Activated T-cell treated with anti-CD3 and anti-CD28 coated beads, Interleukin-2, amount 50 U/mL, for 1 hour (primary cell): ENCODE data around the gene CTR9.
"Not testable (repeated sequence)": the region's sequence is repeated elsewhere in the genome, so short reads cannot be mapped to it uniquely, and the experiment has no call there.

Experiments used
- DNase-seq: peaks from one replicate; pipeline ENCODE4 v3.0.0-alpha.2; 2020

CTR9 gene

DNA sequence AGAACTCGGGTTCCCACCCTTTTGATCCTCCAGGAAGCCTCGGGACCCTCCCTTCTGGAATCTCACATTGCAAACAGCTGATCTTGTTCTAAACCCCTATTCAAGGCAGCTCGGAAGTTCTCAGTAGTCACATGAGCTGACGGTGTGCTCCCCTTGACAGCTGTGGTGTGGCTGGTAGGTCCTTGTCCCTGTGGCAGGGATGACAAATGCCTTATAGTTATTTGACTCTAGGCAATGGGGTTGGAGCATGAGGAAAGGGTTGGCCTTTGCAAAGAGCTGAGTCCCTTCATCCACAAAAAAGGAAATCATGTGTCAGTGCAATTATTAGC, 34.1 kb downstream of the CTR9 start:
- DNase-seq = no peak

DNA sequence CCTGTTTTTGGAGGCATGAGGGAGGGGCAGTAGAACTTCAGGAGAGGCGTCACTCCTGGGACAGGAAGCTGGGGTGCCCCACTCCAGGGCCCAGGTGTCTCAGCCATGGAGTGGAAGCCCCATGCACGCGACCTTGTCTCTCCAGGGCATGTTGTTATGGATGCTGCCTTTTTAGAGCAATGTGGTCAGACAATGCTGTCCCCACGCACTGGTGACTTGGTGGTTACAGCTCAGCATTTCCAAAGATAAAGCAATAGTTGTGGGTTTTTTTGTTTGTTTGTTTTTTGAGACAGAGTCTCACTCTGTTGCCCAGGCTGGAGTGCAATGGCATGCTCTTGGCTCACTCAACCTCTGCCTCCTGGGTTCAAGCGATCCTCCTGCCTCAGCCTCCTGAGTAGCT, 35.4 kb downstream of the CTR9 start:
- no peak for DNase-seq

DNA sequence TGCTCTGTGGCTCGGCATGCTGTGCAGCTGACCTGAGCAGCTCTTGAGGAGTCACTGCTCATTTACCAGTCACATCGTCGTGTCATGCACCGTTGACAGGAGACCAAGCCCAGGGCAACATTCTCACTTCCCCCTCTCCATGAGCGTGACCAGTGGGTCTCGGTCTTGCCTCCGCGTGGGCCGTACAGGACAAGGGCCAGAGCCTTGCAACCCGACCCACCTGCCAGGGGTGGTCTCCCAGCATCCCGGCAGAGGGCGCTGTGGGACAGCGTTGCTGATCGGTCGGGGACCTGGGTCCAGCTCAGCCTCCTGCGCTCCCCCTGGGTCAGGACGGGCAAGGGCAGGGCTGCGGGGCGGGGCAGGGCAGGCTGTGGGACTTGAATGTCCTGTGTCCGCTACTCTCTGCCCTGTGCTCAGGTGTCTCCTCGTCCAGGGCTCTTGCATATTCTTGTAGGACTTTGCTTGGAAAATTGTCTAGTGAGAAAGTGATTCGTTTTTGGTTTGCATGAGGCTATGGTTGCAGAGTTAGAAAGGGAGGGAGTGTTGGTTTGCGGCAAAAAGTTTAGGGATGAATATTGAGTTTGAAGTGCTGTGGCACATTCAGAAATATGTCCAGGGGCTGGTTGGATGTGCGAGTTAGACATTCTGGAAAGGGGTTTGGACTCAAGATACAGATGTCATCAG, 41.5 kb downstream of the CTR9 start:
- peak; percentile 85 for DNase-seq

DNA sequence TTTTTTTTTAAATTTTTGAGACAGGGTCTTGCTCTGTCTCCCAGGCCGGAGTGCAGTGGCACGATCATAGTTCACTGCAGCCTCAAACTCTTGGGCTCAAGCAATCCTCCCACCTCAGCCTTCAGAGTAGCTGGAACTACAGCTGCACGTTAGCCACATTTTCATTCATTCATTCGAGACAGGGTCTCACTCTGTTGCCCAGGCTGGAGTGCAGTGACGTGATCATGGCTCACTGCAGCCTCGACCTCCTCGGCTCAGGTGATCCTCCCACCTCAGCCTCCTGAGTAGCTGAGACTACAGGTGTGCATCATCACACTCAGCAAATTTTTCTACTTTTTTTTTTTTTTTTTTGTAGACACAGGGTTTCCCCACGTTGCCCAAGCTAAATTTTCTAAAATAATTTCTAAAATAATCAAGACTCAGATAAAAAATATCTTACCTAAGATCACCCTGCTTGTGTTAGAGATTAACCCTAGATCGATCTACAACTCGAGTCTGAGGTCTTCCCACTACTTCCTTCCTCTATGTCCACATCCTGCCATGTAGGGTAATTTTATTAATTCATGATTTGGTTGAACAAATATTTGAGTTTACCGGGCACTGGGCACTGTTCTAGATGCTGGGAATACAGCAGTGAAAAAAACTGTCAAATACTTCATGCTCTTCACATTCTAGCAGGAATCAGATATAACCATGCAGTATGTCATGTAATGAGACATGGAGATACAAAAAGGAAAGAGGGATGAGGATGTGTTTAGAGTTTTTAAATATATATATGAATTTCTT, 42.6 kb downstream of the CTR9 start:
- DNase-seq = no peak

DNA sequence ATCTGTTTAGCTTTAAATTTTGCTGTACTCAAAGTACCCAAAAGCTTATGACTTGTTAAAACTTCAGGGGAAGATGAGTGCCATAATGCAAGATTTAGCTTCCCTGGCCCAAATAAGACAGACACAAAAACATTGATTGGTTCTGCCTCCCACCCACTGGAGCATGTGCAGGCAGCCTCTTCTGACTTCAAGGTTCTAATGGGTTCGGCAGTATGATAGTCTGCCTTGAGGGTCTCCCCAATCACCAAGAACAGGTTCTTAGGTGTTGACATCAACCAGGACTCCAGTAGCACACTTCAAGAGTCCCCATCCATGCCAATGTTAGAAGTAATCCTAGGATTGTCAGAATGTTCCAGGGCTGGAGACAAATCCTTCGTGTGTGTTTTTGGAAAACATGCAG, 45.1 kb downstream of the CTR9 start:
- no peak for DNase-seq

DNA sequence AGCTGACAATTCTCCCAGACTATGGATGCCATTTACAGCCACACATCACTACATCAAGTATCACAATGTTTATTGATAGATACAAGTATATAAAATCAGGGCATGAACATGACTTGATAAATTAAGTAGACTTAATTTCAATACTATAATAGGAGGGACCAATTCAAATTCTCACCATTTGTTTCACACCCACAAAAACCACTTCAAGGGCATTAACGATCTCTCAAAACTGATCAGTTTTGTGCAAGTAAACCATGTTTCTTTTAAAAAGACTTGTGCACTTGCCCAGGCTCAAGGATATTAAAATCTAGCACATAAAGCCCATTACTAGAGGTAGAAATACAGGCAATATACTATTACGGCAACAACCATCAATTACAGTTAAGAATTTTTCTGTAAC, 46.0 kb downstream of the CTR9 start:
- DNase-seq = no peak

DNA sequence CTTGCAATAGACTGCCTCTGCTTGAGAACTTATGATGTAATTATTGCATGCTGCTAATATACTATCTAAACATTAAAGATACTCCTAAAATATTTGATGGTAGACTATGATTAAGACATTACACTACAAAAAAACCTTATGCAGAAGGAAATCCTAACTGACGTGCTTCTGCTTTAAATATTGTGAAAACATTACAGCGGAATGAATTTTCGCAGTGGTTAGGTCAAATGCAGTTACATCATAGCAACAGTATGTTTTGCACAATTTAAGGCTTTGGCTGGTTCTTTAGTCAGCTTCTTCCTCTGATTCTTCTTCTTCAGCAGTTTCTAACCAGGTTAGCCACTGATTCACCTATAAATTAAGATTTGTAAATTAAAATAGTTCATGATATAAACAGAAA, 46.5 kb downstream of the CTR9 start:
- no peak for DNase-seq

DNA sequence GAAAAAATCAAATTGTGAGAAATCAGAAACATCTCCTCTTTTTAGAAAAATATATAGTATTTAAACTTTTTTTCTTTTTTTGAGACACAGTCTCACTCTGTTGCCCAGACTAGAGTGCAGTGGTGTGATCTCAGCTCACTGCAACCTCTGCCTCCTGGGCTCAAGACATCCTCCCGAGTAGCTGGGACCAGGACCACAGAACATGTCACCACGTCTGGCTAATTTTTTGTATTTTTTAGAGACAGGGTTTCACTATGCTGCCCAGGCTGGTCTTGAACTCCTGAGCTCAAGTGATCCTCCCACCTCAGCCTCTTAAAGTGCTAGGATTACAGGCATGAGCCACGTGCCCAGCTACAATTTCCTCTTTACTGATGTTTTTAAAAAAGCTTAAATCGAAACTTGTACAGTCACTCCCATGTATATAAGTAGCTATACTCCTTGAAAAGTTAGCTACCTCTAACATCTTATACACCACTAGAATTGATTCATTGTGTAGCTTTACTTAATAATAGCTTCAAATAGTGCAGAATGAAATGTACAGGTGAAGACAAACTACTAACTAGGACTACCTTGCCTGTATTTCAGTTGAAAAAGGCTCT, 47.4 kb downstream of the CTR9 start:
- DNase-seq = no peak

DNA sequence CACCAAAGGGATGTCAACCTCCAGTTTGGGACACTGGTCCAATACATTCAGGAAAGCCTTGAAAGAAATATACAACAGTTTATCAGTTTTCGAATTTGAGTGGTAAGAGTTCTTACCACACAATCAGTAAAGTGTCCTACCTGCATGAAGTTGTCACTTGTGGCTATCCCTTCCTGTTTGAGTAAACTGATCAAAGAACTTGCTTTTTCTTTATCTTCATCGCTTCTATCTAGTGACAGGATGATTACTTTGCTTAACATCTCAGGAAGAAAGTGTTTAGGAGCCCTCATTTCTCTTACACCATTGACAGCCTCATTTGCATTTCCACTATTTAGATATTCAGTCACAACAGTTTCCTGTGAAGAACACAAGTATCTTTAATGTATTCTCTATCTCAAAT, 49.2 kb downstream of the CTR9 start:
- DNase-seq = no peak

DNA sequence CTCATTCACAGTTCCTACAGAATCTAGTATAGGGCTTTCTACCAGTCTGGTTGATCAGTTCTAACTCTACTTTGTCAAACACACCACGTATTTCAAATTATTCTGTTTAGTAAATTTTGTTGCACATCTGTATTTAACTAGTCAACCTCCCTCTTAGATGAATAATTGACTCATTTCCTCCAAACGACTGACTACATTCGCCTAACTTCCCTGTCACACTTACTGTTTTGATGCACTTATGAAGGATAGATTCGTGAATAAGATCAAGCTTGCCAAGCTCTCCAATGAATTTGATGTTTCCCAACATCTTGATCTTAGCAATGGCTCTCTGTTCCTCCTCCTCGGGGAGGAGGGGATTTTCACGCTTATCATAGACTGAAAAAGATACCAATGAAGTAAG, 52.6 kb downstream of the CTR9 start:
- no peak for DNase-seq

DNA sequence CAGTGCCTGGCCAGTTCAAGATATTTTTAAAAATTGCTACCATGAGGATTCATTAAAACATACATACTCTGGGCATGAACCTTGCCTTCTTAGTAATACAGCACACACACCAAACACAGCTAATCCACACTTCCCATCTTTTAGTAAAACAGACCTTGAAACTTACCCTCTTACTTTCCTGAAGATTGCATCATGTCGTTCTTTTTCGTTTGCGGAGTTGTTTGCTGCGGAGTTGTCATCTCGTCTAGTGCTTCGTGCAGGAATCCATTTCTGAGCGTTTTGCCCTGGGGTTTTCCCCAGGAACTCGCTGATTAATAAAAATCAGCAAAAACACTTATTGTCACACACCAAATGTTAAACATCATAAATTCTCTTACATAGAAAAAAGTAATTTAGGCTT, 54.7 kb downstream of the CTR9 start:
- DNase-seq = no peak

DNA sequence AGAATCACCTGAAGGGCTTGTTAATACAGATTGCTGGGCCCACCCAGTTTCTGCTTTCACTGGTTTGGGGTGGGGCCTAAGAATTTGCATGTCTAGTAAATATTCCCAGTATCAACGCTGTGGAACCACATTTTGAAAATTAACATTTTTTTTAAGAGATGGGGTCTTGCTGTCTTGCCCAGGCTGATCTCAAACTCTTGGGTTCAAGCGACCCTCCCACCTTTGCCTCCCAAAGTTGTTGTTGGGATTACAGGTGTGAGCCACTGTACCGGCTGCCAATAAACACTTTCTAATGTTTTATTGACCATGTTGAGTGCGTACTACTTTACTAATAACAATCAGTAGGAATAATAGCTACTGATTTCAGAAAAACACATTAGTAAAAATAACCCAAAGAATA, 55.2 kb downstream of the CTR9 start:
- no peak for DNase-seq

DNA sequence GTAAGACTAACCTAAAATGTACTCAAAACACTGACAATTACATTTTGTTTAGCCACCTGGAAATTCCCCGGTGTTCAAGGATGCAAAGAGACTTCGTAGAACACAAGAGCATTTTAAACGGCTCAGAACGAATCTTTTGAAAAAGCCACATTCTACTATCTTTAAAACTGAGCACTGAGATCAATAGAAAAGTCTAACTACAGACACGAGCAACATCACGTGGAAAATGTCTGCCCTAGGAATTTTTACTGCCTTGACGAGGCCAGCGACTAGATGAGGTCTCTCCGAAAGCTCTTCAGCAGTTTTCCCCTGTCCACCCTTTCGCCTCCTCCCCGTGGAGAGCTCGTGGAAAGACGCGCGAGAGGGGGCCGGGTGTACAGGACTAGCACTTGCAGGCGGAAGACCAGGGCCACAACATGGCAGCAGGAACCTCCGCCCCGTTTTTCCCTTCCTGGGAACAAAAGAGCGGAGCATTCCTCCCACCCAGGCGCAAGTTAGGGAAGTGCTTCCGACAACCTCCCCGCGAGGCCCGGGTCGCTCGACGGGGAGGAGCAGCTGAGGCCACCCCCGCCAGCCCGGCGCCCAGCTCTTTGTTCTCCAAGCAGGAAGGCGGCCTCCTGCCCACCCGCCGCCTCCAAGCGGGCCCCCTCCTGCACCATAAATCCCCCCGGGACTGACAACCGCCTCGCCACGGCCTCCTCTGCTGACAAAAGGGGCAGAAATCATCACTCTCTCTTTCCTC, 56.6 kb downstream of the CTR9 start:
- peak; percentile 60 for DNase-seq

DNA sequence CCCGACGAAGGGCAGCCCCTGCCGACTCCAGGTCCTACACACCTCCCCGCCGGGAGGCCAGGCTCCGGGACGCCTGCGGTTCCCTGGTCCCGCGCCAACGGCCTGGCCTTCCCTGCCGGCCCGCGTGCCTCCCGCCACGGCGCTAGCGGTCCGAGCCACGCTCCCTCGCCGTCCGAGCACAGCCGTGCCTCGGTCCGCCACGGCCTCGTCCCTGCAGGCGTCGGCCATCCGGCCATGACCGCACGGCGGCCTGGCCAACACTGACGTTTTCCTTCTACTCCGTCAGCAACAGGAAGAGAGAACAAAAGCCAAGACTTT, 57.1 kb downstream of the CTR9 start:
- no peak for DNase-seq

DNA sequence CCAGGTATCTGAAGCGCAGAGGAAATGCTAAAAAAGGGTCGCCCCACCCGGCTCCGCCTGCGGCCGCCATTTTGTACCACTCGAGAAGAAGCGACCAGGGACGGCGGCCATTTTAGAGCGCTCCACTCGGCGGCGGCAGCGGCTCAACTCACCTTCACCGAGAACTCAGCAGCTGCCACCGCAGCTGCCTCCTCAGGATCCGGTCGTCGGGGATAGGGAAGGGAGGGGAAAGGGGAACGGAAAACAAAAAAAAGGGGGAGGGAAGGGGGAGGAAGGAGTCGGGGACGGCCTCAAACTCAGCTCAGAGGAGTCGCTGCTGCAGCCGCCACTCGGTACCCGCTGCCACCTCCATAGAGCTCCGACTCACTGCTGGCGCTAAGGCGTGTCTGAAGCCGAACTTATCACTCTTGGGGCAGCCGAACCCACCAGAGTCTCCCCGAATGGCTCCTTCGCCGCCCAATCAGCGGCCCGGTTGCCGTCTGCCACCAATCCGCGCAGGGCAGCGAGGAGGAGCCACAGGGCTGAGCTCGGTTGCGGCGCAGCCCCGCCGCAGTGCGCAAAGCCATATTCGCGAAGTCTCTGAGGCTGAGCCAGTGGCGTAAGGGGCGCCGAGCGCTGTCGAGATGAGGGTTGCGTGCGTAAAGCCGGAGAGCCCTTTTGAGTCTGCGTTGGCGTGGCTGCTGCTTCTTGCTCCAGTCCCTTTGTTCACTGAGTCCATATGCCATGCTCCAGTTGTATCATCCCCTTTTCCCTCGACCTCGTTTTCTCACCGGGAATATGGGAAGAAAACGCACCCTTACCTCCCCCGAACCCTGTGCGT, 57.7 kb downstream of the CTR9 start, which contains the start of gene EIF4G2:
Gene EIF4G2, minus strand, starts transcription at position 374 of the 820 bp plus-strand sequence.
- DNase-seq = peak; percentile 99

DNA sequence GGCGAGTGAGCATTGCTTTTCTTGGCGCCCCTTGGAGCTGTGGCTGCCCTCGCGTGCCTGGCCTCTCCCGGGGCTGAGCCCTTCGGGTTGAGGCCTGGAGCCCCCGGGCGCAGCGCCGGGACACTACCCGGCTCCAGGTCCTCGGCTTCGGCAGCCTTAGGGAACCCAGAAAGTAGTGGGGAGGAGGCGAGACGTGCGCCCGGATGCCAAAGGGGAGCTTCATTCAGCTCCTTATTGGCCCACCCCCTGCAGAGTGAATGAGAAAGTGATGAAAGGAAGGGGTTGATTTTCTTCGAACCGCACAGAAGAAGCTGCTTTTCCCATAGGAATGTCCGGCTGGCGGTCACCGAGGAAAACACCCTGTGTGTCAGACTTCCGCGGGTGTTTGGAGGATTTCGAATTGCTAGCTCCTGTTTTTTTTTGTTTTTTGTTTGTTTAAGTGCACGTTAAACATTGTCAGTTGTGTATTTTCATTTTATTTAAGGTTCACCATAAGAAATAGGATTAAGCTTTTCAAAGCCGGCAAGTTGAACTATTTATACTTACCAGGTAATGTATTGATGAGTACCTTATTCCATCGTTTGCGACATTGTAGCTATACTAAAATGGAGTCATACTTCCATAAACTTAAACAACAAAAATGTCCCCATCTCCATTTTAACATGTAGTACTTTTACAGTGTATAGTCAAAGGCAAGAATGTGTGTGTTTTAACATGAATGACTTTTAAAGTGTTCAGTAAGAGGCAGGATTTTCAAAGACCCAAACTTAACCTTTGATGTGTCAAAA, 58.5 kb downstream of the CTR9 start:
- no peak for DNase-seq

DNA sequence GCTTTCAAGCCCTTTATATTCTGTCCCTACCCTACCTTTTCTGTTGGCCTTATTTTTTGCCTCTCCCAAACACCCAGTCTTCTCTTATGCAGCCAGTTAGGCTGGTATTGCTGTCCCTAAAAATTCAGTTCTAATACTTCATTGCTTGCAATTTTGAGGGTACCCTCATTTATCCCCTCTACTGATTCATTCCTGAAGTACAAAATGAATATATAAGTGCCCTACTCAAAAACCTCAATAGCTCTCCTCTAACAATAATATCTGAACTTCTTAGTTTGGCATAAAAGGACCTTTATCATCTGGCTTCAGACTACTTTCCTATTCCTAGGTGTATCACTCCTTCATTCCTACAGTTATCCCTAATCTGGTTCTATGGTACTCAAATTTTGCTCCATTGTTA, 62.9 kb downstream of the CTR9 start:
- no peak for DNase-seq

DNA sequence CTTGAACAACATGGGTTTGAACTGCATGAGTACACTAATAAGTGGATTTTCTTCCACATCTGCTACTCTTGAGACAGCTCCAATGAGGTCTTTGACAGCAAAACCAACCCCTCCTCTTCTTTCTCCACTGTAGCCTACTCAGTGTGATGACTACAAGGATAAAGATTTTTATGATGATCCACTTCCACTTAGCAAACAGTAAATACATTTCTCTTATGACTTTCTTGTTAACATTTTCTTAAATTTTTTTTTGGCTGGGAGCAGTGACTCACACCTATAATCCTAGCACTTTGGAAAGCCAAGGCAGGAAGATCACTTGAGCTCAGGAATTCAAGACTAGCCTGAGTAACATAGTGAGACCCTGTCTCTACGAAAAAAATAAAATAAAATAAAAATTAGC, 67.5 kb downstream of the CTR9 start:
- DNase-seq = no peak

DNA sequence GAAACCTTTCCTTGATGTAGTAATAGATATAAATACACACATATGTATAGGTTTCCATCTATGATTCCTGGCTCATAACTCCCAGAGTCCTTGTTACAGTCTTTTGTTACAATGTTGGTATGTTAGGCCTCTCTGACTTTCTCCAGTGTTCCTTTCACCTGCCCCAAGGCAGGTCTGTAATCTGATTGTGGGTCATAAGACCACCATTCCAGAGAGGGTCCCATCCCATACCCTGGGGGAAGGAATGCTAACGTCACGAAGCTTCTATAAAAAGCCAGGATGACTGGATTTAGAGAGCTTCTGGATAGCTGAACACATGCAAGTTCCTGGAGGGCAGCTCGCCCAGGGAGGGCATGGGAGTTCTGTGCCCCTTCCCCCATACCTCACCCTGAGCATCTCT, 71.4 kb downstream of the CTR9 start:
- not testable (repeated sequence) for DNase-seq

DNA sequence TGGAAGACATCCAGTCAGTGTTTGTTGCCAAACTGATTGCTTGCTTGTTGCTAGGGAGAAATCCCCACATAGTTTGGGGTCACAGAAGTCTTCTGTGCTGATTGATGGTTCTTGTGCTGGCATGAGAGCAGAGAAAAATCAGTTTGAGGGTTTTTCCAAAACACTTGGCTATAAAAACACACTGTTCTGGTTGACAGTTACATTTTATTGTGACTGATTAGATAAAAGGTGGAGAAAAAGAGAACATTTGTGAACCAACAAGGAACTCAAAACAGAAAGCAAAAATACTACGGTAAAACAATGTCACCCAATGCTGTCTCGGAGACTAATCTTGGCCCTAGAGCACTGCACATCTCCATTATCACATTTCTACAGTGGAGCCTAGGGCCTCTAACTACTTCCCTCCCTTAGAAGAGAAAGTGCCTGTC, 72.1 kb downstream of the CTR9 start:
- no peak for DNase-seq

DNA sequence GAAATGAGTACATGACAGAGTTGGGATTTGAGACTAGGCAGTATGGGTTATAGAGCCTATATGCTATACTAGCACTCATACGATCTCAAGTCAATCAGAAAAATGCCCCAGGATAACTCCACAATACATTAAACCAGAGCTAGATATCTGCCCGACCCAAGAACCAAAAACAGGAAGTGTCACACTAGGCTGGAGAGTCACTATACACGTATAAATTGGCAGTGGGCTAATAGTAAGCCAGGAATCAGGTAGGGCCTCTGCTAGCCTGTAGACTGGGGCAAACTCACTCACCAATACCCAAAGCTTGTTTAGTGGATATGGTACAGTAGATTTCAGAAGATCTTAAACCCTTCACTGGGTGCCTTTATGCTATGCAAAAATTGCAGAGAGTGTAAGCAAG, 73.8 kb downstream of the CTR9 start:
- no peak for DNase-seq

DNA sequence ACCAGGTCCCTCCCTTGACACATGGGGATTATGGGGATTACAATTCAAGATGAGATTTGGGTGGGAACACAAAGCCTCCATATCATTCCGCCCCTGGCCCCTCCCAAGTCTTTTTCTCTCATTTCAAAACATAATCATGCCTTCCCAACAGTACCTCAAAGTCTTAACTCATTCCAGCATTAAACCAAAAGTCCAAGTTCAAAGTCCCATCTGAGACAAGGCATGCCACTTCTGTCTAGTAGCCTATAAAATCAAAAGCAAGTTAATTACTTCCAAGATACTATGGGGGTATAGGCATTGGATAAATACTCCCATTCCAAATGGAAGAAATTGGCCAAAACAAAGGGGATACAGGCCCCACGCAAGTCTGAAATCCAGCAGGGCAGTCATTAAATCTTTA, 77.4 kb downstream of the CTR9 start:
- no peak for DNase-seq
